Measurements from ENCODE around the gene RABGAP1.

DNA sequence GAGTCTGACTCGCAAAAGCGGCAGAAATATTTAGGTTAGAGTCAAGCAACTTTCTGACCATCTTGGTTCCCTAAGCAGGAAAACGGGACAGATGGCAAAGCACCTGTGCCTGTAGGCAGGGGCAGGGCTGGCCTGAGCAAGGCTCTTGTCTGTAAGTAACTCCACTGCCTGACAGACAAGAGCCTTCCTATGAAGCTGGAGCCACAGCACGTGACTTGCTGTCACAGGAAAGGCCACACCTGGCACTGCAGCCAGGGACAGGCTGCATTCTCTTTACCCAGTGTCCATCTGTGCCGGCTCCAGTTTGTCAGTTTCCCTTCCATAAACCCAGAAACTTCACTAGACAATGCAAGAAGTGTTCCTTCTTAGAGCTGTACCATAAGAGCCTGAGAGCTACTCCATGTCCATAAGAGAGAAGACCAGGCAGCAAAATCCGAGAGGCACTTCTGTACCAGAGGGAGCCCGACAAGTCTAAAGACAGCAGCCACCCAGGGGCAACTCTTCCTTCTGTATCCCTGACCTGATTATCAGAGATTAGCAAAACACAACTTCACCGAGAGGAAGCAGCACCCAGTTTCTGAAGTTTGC lies 170.7 kb downstream of the RABGAP1 start:
- no peak for TF ChIP-seq POLR2A (IDR thresholded peaks at IDR 0.05)
- TF ChIP-seq CTCF (IDR thresholded peaks at IDR 0.05), result no peak

Measured in tibial nerve (tissue), 3 donors.